Brain microvascular endothelial cell (primary cell): ENCODE data around the gene MED12L.

Source experiments
- DNase-seq: peaks from one replicate; pipeline ENCODE4 v3.0.0-alpha.2; 2020
- H3K27ac ChIP-seq: fragments of 250-450 bp; sonication (Bioruptor Pico); 2 replicates; pipeline ENCODE4 v1.5.1; 2020; ENCODE audit warnings: mild to moderate bottlenecking, moderate library complexity
- H3K27me3 ChIP-seq: fragments of 250-450 bp; sonication (Bioruptor Pico); replicated peaks from 2 replicates; pipeline ENCODE4 v1.5.1; 2020; ENCODE audit warnings: mild to moderate bottlenecking
- H3K36me3 ChIP-seq: fragments of 250-450 bp; sonication (Bioruptor Pico); replicated peaks from 2 replicates; pipeline ENCODE4 v1.5.1; 2020; ENCODE audit warnings: mild to moderate bottlenecking
- H3K4me3 ChIP-seq: 2 replicates; pipeline ENCODE4 v1.5.1; 2011; ENCODE audit warnings: low read depth, mild to moderate bottlenecking, control low read depth, low read length, moderate library complexity
- in situ Hi-C: cut with HindIII; loops from 2 replicates; pipeline ENCODE4 v1.10.0; 2017; ENCODE audit warnings: low sequenced_read_pairs, low pct_ligation_motif_present
- TF ChIP-seq, protein P1 (sequence below): IDR thresholded peaks from 2 replicates; pipeline ENCODE4 v1.5.1; 2011; ENCODE audit warnings: low read depth, mild to moderate bottlenecking, moderate library complexity, low read length, control low read depth, inconsistent platforms; ENCODE audit errors: missing control alignments

The MED12L gene

DNA sequence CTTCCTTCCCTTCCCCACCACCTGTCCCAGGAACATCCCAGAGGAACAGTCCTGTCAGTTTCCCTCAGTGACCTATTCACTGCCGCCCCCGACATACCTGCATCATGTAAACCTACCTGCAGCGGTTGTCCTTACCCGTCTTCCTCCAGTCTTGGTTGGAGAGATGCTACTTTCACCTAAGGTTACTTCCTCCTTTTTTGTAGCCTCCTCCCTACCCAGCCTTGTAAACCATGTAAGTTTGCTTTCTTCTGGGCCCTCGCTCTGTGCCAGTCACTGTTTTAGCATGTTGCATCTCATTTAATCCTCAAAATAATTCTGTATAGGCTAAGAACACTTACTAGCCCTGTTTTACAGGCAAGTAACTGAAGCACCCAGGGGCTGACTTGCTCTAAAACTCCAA lies 59.3 kb downstream of the MED12L start:
- Histone ChIP-seq H3K27me3 (no peaks in the 10 kb centered on the region), H3K27ac (no peak overlapping the region), H3K36me3 (no peaks in the 10 kb centered on the region), H3K4me3 (no peak overlapping the region)
- in situ Hi-C loops: no loop called here
- DNase-seq: no peak
- TF ChIP-seq, protein P1, sequence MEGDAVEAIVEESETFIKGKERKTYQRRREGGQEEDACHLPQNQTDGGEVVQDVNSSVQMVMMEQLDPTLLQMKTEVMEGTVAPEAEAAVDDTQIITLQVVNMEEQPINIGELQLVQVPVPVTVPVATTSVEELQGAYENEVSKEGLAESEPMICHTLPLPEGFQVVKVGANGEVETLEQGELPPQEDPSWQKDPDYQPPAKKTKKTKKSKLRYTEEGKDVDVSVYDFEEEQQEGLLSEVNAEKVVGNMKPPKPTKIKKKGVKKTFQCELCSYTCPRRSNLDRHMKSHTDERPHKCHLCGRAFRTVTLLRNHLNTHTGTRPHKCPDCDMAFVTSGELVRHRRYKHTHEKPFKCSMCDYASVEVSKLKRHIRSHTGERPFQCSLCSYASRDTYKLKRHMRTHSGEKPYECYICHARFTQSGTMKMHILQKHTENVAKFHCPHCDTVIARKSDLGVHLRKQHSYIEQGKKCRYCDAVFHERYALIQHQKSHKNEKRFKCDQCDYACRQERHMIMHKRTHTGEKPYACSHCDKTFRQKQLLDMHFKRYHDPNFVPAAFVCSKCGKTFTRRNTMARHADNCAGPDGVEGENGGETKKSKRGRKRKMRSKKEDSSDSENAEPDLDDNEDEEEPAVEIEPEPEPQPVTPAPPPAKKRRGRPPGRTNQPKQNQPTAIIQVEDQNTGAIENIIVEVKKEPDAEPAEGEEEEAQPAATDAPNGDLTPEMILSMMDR: no peak

DNA sequence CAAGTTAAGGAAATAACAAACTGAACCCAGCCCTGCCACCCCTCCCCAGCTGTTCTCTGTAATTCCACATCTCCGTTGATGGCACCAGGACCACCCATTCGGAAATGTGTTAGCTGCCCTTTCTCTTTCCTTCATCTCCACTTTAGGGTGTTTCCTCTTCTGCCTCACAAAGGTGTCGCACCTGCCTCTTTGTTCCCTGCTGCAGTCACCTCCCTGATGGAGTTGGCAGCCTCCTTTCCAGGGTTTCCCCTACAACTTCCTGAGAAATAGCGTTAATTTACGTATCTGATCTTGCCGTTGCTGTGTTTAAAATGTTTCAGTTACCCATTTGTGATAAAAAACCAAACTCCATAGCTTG lies 60.2 kb downstream of the MED12L start:
- TF ChIP-seq, protein P1: no peak
- in situ Hi-C loops: no loop called here
- no peak for DNase-seq
- Histone ChIP-seq H3K4me3 (no peak overlapping the region), H3K27me3 (no peaks in the 10 kb centered on the region), H3K27ac (no peak overlapping the region), H3K36me3 (no peaks in the 10 kb centered on the region)

DNA sequence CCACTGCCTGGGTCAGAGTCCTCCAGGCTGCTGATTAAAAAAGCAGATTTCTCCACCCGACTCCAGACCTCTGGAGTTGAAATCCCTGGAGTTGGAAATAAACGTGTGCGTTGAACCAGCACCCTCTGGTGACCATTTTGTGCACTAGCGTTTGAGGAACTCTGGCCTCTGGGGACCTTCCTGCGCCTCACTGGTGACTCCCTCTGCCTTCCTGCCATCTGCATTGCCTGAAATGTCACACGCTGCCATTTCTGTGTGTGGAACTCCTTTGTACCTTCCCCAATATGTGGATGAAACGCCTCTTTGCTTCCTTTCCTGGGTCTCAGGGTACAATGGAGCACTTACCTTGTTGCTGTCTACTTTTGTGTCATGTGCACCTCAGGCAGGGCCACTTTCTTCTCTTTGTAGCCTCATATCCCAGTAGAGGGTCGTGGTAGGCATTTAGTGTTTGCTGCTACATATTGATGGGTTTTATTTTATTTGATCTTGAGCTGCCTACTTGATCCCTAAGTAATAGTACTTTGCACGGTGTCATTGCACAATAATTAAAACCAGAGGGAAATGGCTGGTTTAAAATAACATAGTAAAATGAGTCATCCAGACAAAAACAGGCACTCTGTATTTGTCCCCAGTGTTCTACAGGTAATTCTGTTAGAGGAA lies 60.7 kb downstream of the MED12L start:
- peak; percentile 71 for DNase-seq

DNA sequence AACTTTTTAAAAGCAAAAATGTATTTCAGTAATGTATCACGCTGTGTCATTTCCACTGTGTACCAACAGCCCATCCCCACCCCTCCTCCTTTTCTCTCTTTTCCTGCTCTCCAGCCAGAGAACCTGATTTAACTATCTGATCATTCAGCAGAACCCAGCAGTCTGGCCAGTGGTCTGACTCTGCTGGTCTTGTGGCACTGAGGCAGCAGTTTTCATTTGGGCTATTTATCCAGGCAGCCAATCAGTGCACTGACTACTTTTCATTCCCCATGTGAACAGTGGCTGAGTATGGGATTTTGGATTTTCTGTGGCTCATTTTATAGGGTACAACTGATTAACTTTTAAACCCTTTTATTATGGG lies 61.2 kb downstream of the MED12L start:
- no peak for DNase-seq

More for the DNA sequence above, 60.7 kb downstream of the MED12L start:
- TF ChIP-seq, protein P1: peak; percentile 94
- no peak overlapping the region for H3K27ac ChIP-seq
- H3K4me3 ChIP-seq: peak overlapping the region; percentile 15
- in situ Hi-C loops: no loop called here
- H3K27me3 ChIP-seq: no peaks in the 10 kb centered on the region
- H3K36me3 ChIP-seq: no peaks in the 10 kb centered on the region

DNA sequence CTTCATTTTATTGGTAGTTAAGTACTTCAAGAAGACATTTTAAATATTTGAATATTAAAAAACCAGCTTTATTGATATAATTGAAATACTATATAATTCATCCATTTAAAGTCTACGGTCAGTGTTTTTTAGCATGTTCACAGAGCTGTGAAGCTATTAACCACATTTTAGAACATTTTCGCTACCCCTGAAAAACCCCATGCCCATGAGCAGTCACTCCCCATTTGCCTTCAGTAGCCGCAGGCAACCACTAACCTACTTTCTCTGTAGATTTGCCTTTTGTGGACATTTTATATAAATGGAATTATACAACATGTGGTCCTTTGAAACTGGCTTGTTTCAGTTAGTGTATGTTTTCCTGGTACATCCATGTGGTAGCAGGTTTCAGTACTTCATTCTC lies 61.8 kb downstream of the MED12L start:
- Histone ChIP-seq H3K4me3 (no peak overlapping the region), H3K27me3 (no peaks in the 10 kb centered on the region)
- in situ Hi-C loops: no loop called here

More for the DNA sequence above, 61.2 kb downstream of the MED12L start:
- Histone ChIP-seq H3K27ac (no peak overlapping the region), H3K36me3 (no peaks in the 10 kb centered on the region), H3K27me3 (no peaks in the 10 kb centered on the region), H3K4me3 (no peak overlapping the region)
- TF ChIP-seq, protein P1: no peak
- in situ Hi-C loops: no loop called here

More for the DNA sequence above, 61.8 kb downstream of the MED12L start:
- no peak for DNase-seq
- H3K27ac ChIP-seq: no peak overlapping the region
- H3K36me3 ChIP-seq: no peaks in the 10 kb centered on the region
- TF ChIP-seq, protein P1: no peak
